K562 (cell line): ENCODE measurements around the gene RIMKLB. TPM values are rescaled to one million over a fixed set of nuclear protein-coding genes. Genes with fewer than 3 reads are reported as not detected.

ENCODE experiments used
- ATAC-seq: fragments of 200-7000 bp; cut with Tn5 transposase; 3 replicates; pipeline ENCODE4 v1.9.1; 2020; ENCODE audit warnings: moderate library complexity
- BruUV-seq: library from RNA; stranded (reverse); fragments of 400-500 nt; replicated peaks from 2 replicates; lab custom pipeline; 2021; lab: Mats Ljungman, UMichigan
- CTCF ChIA-PET: fragments of 300-600 bp; formaldehyde crosslinking; extraction: SDS; loops from one replicate; lab custom pipeline; 2021; ENCODE audit warnings: low intra/inter-chr PET ratio; lab: Yijun Ruan, JAX
- POLR2A ChIA-PET: fragments of 300-600, 350-650 bp; sonication (Branson Sonifier 250); formaldehyde crosslinking; extraction: SDS; loops from one replicate; lab custom pipeline; 2021; ENCODE audit warnings: antibody characterized with exemption, inconsistent platforms; lab: Yijun Ruan, JAX
- DNase-seq, 4 experiments: peaks; one replicate each; pipeline versions ENCODE4 v3.0.0 to v3.0.0-alpha.2; 2011 to 2018; ENCODE audit warnings: low spot score in 3 of 4, mixed read lengths in 3 of 4; ENCODE audit errors: extremely low read depth in 1 of 4
- FAIRE-seq: peaks from 2 replicates; lab custom pipeline; 2011; peaks lifted over from hg19 to GRCh38; lab: Jason Lieb, UNC
- H2AFZ ChIP-seq: 2 replicates; pipeline ENCODE4 v1.6.0; 2011; ENCODE audit warnings: low read depth, low read length, control low read depth, inconsistent platforms
- H3K27ac ChIP-seq: fragments of 200-600 bp; 3 replicates; pipeline ENCODE4 v1.8.0; 2011; ENCODE audit warnings: low read depth, mild to moderate bottlenecking, control low read depth, inconsistent platforms, low read length, moderate library complexity, mixed read lengths; ENCODE audit errors: extremely low read depth
- H3K27me3 ChIP-seq, 2 experiments: fragments of 300-600 bp in 1 of 2; 2 replicates in 1 of 2; 3 replicates in 1 of 2; pipeline versions ENCODE4 v1.6.0 to v1.8.0; 2011; ENCODE audit warnings: inconsistent platforms in 2 of 2, low read length in 2 of 2, mild to moderate bottlenecking in 1 of 2, mixed read lengths in 1 of 2, moderate library complexity in 1 of 2; ENCODE audit not compliant: control insufficient read depth in 2 of 2, insufficient read depth in 2 of 2
- H3K36me3 ChIP-seq: fragments of 300-600 bp; 3 replicates; pipeline ENCODE4 v1.8.0; 2011; ENCODE audit warnings: mild to moderate bottlenecking, low read length, inconsistent platforms; ENCODE audit not compliant: control insufficient read depth, insufficient read depth
- H3K4me1 ChIP-seq, 2 experiments: fragments of 200-600 bp in 1 of 2; replicated peaks in 1 of 2; 2 replicates in 1 of 2; 3 replicates in 1 of 2; pipeline versions ENCODE4 v1.5.1 to v1.8.0; 2011; ENCODE audit warnings: inconsistent platforms in 2 of 2, low read length in 2 of 2, mild to moderate bottlenecking in 1 of 2, mixed read lengths in 1 of 2, moderate library complexity in 1 of 2; ENCODE audit not compliant: control insufficient read depth in 2 of 2, insufficient read depth in 2 of 2
- H3K4me2 ChIP-seq: 2 replicates; pipeline ENCODE4 v1.6.1; 2011; ENCODE audit warnings: low read length, control low read depth, inconsistent platforms, mixed read lengths; ENCODE audit not compliant: insufficient read depth
- H3K4me3 ChIP-seq: fragments of 200-600 bp; sonication (generic), shearing (Covaris generic); 2 replicates; pipeline ENCODE4 v1.5.1; 2016; ENCODE audit warnings: control low read depth, inconsistent platforms
- H3K79me2 ChIP-seq: fragments of 200-600 bp; 3 replicates; pipeline ENCODE4 v1.8.0; 2011; ENCODE audit warnings: low read length, inconsistent platforms; ENCODE audit not compliant: control insufficient read depth, insufficient read depth
- H3K9ac ChIP-seq, 2 experiments: 2 replicates each; pipeline versions ENCODE4 v1.6.0 to v1.6.1; 2011; ENCODE audit warnings: low read depth in 2 of 2, low read length in 2 of 2, control low read depth in 1 of 2, inconsistent platforms in 1 of 2, mild to moderate bottlenecking in 1 of 2, mixed read lengths in 1 of 2; ENCODE audit not compliant: insufficient read depth in 1 of 2
- H3K9me1 ChIP-seq: one replicate; pipeline ENCODE4 v1.6.0; 2011; ENCODE audit warnings: inconsistent platforms, mild to moderate bottlenecking, low read length, moderate library complexity; ENCODE audit not compliant: control insufficient read depth, insufficient read depth
- H3K9me3 ChIP-seq: replicated peaks from 2 replicates; pipeline ENCODE4 v1.5.1; 2011; ENCODE audit warnings: low read depth, low read length, inconsistent platforms; ENCODE audit not compliant: control insufficient read depth, insufficient read depth
- H4K20me1 ChIP-seq: replicated peaks from 2 replicates; pipeline ENCODE4 v1.6.1; 2011; ENCODE audit warnings: low read length, inconsistent platforms, mixed read lengths; ENCODE audit not compliant: control insufficient read depth, insufficient read depth
- CTCF ChIP-seq, 3 experiments: IDR thresholded peaks in 2 of 3; conservative IDR thresholded peaks in 1 of 3; 2 replicates each; pipeline ENCODE4 v1.5.1; 2011 to 2012; ENCODE audit warnings: low read length in 3 of 3, mild to moderate bottlenecking in 3 of 3, control low read depth in 2 of 3, improper control_type of control experiment in 1 of 3, inconsistent platforms in 1 of 3, low read depth in 1 of 3, mixed read lengths in 1 of 3, moderate library complexity in 1 of 3; ENCODE audit not compliant: insufficient read depth in 2 of 3
- PML ChIP-seq: IDR thresholded peaks from 2 replicates; pipeline ENCODE4 v1.6.1; 2012; ENCODE audit warnings: low read length, inconsistent platforms
- RAD21 ChIP-seq, 2 experiments: fragments of 250-450 bp in 1 of 2; fragments of 450-650 bp in 1 of 2; sonication (Bioruptor Pico) in 1 of 2; formaldehyde crosslinking in 1 of 2; IDR thresholded peaks in 1 of 2; conservative IDR thresholded peaks in 1 of 2; 2 replicates each; pipeline versions ENCODE4 v1.4.0 to v1.8.0; 2020 to 2022; ENCODE audit warnings: mild to moderate bottlenecking in 2 of 2, moderate library complexity in 1 of 2
- REST ChIP-seq, 2 experiments: fragments of 450-650 bp; formaldehyde crosslinking in 1 of 2; IDR thresholded peaks; 2 replicates each; pipeline versions ENCODE4 v1.4.0 to v1.6.1; 2014 to 2020; ENCODE audit warnings: mild to moderate bottlenecking in 2 of 2, borderline replicate concordance in 1 of 2, low read depth in 1 of 2
- VEZF1 ChIP-seq: fragments of 200-800 bp; sonication (Bioruptor generic); IDR thresholded peaks from 2 replicates; pipeline ENCODE4 v1.6.1; 2017; ENCODE audit warnings: missing genetic modification characterization, missing compliant biosample characterization
- WGBS: fragments of 100-300 bp; shearing (Covaris generic); methylation state at CpG from one replicate; pipeline ENCODE4 v1.1.6; 2016; ENCODE audit warnings: low coverage, mixed read lengths; ENCODE audit not compliant: insufficient coverage; ENCODE audit errors: missing lambda C conversion rate; 5-methylcytosine and 5-hydroxymethylcytosine counted together
- in situ Hi-C: fragments of 300-500 bp; cut with MboI; formaldehyde crosslinking; loops from 4 replicates; pipeline ENCODE4 v1.15.0; 2018; ENCODE audit warnings: inconsistent platforms, mixed read lengths
- intact Hi-C: fragments of 100-400 bp; cut with micrococcal nuclease; formaldehyde crosslinking; loops from 2 replicates; pipeline ENCODE4 v1.14.2; 2022
- polyA plus RNA-seq, 8 experiments: library from polyadenylated mRNA; depleted of rRNA in 4 of 8; stranded (reverse) in 5 of 8; unstranded in 3 of 8; fragments of >200 nt; fragmentation: Nextera tagmentation in 2 of 8; fragmentation: Illumina TruSeq in 1 of 8; extraction: Ambion mirVana in 2 of 8; extraction: Trizol in 1 of 8; gene quantifications; 2 replicates each; pipeline versions ENCODE4 v1.2.1 to v1.2.3, GENCODE V29; 2011 to 2014; ENCODE audit warnings: inconsistent platforms in 1 of 8, missing spikeins in 1 of 8
- total RNA-seq, 7 experiments: library from RNA; depleted of rRNA in 6 of 7; stranded (reverse); fragments of >200 nt in 6 of 7; fragmentation: Illumina TruSeq in 2 of 7; extraction: Trizol in 2 of 7; gene quantifications; 2 replicates each; pipeline versions ENCODE4 v1.2.1 to v1.2.3, GENCODE V29; 2011 to 2021; ENCODE audit warnings: low replicate concordance in 1 of 7

Gene RIMKLB
- total and polyA plus RNA-seq, 9 of the 15 experiments (the other 6 are each of a cell fraction or from before 2014, with no cell fraction given): 6.5 to 22.8 (median 17.2) TPM

DNA sequence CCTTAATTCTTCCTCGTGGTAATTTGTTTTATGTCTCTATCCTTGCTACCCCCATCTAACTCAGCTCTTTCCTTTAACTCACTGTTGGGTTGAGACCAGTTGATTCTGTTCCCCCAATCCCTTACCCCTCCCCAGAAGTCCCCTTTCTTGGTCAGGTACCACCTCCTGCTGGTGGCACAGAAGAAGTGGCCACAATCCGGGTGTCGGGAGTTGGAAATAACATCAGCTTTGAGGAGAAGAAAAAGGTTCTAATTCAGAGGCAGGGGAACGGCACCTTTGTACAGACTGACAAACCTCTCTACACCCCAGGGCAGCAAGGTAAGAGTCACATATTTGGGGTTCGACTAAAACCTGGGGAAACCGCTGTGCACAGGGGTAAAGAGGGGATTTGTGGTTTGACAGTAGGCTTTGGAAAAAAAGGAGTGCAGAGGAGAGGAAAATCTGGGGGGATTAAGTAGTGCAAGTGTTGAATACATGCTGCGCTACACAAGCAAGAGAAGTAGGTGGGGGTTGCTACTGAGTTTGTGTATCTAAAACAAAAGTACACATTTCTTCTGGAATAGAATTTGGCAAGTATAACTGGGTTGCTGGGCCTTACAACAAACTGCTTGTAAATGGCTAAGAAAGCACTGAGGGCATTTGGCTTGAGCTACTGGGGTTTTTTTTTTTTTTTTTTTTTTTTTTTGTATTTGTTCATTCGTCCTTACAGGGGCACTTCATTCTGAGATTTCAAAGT lies 125.9 kb downstream of the RIMKLB start:
- H3K9ac ChIP-seq: no peak overlapping the region
- peaks cover 10 to 15% of the 10 kb centered on the region in 2 experiments; a peak in 4 of 5 replicates for H3K4me1 ChIP-seq
- in situ Hi-C loops: loop anchor here (5.0 kb wide), 1 partner anchor 141 kb away; no protein-coding TSS in a partner anchor
- H3K27me3 ChIP-seq: no peaks in the 10 kb centered on the region
- H3K4me2 ChIP-seq: no peak overlapping the region
- peak; percentile 82 for FAIRE-seq
- BruUV-seq: no TSS peak
- WGBS: 26% methylated on average over 7 of the region's 8 CpGs
- CTCF ChIA-PET: interaction anchor here (0.6 kb wide), 1 partner anchor 122 kb away, joined by 4 read pairs; no protein-coding TSS in a partner anchor
- no peaks in the 10 kb centered on the region for H3K9me1 ChIP-seq
- H3K4me3 ChIP-seq: no peak overlapping the region
- H3K79me2 ChIP-seq: no peaks in the 10 kb centered on the region
- H3K9me3 ChIP-seq: no peaks in the 10 kb centered on the region
- intact Hi-C loops: loop anchor here (1.0 to 10.0 kb wide), 4 partner anchors 43 to 279 kb away; no protein-coding TSS in a partner anchor
- H4K20me1 ChIP-seq: no peaks in the 10 kb centered on the region
- H3K36me3 ChIP-seq: no peaks in the 10 kb centered on the region
- DNase-seq: peak; percentile 24 to 68 (median 48)
- H3K27ac ChIP-seq: no peak overlapping the region
- peak overlapping the region; percentile 78 for H2AFZ ChIP-seq
- peak; percentile 88 for ATAC-seq
- POLR2A ChIA-PET: no interaction called here
- peak; percentile 47; the same call in 1 of the 2 replicates for TF ChIP-seq VEZF1
- peak; percentile 66 to 87 for TF ChIP-seq RAD21 (CRISPR knock-in tag; conservative IDR thresholded peaks at IDR 0.05 in 1 of 2, IDR thresholded peaks at IDR 0.05 in 1 of 2)
- peak; percentile 79 to 81 (median 79) for TF ChIP-seq CTCF (IDR thresholded peaks at IDR 0.05 in 2 of 3, conservative IDR thresholded peaks at IDR 0.05 in 1 of 3; ENCODE audit: insufficient read depth in 2 of 3, low read depth in 1 of 3, low read length in 3 of 3)
- TF ChIP-seq REST (IDR thresholded peaks at IDR 0.05; ENCODE audit: borderline replicate concordance): peak; percentile 78
- no peak for TF ChIP-seq REST (CRISPR knock-in tag; IDR thresholded peaks at IDR 0.05; ENCODE audit: low read depth)
- no peak for TF ChIP-seq PML
